Stimulated activated CD4-positive, alpha-beta T cell treated with anti-CD3 and anti-CD28 coated beads, Interleukin-1b, Interleukin-23, amount 100 ng/mL, for 4 hours (primary cell): Measurements from ENCODE around the gene PCSK9.
"Not testable (repeated sequence)": the region's sequence is repeated elsewhere in the genome, so short reads cannot be mapped to it uniquely, and the experiment has no call there.

ENCODE experiments used
- DNase-seq, 2 donors: peaks; one replicate each; pipeline ENCODE4 v3.0.0-alpha.2; 2020; ENCODE audit warnings: low read depth in 2 of 2

PCSK9 gene

GRCh38 chr1:55010194-55010886 lies 29.0 kb upstream of the PCSK9 start:
- DNase-seq: no peak

GRCh38 chr1:55010887-55011217 lies 28.5 kb upstream of the PCSK9 start:
- DNase-seq: no peak

DNA sequence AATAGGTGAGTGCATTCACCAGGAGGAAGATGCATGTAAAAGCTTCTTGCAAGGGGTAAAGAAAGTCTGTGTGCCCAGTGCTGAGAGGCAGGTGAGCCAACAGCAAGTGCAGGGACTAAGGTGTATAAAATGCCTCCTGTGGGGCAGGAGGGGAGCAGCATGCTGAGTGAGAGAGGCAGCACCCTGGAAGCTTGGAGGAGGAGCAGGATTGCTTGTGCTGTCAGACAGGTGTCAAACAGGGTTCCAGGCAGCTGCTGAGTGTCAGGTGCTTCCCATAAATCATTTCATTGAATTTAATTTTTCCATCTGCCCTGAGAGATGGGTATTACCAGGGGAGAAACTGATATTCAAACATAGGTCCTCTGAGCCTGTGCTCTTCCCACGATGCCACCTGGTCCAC lies 26.7 kb upstream of the PCSK9 start:
- no peak for DNase-seq

- no peak for DNase-seq
Measured at GRCh38 chr1:55015123-55015522, 24.2 kb upstream of the PCSK9 start.

GRCh38 chr1:55015731-55016620 lies 23.4 kb upstream of the PCSK9 start:
- no peak for DNase-seq

DNA sequence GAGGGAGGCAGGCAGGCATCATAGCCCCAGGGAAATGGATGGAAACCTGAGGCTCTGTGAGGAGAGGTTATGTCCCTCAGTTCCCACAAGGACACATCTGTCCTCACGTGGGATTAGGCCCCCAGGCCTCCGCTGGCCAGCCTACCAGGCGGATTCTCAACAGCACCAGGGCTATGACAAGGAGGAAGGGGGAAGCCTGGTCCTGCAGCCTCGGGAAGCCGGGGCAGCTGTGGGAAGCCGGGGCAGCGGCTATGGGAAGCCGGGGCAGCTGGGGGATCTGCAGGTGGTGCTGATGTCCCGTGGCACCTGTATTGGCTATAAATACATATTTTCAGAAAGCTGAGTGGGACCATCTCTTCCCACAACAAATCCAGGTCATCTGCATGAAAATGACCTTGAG lies 21.0 kb upstream of the PCSK9 start:
- no peak for DNase-seq

DNA sequence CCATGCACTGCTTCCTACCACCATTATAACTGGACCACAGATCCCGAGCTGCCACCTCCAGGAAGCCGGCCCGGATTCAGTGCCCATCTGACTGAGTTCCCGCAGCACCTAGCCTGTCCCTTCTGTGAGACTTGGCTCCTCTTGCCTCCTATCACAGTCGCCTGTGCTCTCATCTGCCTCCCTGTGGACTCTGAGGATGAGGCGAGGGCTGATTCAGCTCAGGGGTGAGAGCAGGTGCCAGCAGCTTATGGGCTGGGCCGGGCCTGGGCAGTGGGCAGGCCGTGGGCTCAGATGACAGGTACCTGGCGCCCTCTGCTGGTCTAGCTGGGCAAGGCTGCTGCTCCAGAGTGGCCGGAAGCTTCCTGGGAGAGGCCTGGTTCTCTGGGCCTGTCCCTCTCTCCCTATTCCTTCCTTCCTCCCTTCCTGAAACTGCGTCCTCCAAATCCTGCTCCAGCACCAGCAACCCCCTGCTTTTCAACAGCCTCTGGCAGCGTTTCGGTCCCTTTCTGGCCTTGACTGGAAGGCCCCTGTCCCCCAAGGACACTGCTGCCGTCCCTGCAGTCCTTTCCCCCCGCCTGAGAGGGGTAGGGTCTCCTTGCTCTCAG lies 17.3 kb upstream of the PCSK9 start:
- DNase-seq: peak; percentile 47 to 58

DNA sequence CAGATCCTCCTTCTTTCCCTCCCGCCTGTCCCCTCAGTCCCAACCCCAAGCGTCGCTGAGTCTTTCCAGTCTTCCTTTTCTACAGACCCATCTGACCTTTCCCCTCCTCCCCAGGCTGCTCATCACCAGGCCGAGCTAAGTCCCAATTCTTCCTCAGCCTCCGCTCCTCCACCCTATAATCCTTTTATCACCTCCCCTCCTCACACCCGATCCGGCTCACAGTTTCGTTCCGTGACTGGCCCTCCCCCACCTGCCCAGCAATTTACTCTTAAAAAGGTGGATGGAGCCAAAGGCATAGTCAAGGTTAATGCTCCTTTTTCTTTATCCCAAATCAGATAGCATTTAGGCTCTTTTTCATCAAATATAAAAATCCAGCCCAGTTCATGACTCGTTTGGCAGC lies 15.2 kb upstream of the PCSK9 start:
- DNase-seq: not testable (repeated sequence)

DNA sequence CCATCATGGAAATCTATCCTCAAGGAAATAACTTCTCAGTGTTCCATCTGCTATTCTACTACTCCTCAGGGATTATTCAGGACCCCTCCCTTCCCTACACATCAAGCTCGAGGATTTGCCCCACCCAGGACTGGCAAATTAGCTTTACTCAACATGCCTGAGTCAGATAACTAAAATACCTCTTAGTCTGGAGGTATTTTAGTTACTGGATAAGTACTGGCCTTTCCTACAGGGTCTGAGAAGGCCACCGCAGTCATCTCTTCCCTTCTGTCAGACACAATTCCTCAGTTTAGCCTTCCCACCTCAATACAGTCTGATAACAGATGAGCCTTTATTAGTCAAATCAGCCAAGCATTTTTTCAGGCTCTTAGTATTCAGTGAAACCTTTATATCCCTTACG lies 12.7 kb upstream of the PCSK9 start:
- DNase-seq: not testable (repeated sequence)

- not testable (repeated sequence) for DNase-seq
Measured at GRCh38 chr1:55031098-55031497, 8.2 kb upstream of the PCSK9 start.

DNA sequence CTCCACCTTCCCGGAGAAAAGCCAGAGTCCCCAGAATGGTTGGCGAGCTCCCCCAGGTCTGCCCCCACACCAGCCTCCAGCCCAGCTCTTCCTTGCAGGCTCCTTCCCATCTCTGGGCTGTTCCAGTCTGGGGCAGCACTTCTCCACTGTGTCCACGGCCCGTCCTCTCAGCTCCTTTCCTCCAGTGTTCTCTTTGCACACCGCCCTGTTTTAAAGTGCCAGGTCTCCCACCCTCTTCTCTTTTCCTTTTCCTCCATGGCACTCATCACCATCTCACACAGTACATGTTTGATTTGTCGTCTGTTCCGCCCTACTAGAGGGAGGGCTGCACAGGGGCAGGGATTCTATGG lies 6.1 kb upstream of the PCSK9 start:
- DNase-seq: no peak

GRCh38 chr1:55034476-55035133 lies 4.7 kb upstream of the PCSK9 start:
- no peak for DNase-seq

- DNase-seq: no peak
Measured at GRCh38 chr1:55035904-55036303, 3.4 kb upstream of the PCSK9 start.

DNA sequence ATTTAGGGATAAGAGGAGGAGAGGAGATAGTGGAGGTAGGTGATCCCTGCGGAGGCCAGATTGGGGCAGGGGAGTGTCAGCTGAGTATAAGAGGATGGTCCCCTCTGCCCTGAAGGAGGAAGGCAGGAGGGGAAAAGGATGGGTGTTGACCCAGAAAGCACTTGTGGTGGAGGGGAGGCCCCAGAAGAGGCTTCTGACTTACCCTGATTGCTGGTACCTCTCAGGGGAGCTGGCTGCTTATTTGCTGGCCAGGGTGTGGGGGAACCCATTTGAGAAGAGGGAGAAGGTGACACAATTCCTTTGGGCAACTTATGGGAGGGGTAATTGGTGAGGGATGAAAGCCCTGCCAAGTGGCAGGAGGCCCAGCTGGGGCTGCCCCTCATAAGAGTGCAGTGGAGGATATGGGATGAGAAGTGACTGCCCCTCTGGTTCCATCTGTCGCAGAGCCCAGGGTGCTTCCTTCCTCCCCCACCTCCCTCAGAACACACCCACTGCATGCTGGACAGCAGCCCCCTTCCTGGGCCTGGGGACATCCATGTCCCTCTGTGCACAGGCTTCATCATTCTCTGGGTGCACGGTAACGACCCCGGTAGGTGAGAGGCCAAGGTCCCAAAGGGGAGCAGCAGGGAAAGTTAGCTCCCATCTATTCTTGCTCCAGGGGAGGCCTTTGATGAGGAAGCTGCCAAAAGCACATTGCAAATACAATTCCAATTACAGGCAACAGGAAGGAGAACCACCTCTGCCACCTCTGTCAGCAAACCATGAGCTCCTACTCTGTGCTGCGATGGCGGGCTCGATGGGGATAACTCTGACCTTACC lies 1.4 kb upstream of the PCSK9 start:
- no peak for DNase-seq

DNA sequence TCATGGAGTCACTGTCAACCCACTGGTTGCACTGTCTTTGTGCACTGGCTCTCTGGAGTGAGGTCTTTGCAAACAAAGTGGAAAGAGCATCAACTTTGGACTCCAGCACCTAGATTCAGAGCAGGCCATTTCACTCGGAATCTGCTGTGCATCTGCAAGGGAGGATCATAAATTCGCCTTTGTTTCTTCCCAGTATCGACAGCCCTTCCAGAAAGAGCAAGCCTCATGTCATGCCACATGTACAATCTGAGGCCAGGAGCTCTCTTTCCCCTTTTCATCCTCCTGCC lies 853 bp upstream of the PCSK9 start:
- no peak for DNase-seq

DNA sequence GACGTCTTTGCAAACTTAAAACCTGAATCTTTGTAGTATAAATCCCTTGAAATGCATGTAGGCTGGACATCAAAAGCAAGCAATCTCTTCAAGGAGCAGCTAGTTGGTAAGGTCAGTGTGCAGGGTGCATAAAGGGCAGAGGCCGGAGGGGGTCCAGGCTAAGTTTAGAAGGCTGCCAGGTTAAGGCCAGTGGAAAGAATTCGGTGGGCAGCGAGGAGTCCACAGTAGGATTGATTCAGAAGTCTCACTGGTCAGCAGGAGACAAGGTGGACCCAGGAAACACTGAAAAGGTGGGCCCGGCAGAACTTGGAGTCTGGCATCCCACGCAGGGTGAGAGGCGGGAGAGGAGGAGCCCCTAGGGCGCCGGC lies 390 bp upstream of the PCSK9 start:
- DNase-seq: no peak

- DNase-seq: no peak
Measured at GRCh38 chr1:55040083-55040932, 960 bp downstream of the PCSK9 start.

DNA sequence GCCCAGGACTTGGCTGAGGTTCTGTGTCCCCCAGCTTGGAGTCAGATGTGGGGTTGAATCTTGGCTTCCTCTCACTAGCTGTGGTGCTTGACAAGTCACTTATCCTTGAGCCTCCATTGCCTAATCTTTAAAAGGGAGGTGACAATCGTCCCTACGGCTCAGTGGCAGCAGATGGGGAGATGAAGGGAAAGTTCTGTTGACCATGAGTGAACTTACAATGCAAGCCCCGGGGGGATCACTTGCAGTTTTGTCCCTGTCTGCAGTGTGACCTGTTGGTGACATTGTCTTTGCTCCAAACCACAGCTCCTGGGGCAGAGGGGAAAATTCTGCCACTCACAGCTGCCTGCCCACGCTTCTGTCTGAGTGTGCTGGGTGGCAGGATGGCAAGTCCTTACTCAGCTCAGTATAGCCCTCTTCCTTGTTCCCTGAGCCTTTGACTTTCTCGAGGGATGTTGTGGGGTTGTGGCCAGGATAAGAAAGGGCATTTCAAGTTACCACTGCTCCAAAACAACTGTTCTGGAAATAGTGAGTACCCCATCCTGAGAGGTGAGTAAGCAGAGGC lies 1.7 kb downstream of the PCSK9 start:
- DNase-seq: no peak

DNA sequence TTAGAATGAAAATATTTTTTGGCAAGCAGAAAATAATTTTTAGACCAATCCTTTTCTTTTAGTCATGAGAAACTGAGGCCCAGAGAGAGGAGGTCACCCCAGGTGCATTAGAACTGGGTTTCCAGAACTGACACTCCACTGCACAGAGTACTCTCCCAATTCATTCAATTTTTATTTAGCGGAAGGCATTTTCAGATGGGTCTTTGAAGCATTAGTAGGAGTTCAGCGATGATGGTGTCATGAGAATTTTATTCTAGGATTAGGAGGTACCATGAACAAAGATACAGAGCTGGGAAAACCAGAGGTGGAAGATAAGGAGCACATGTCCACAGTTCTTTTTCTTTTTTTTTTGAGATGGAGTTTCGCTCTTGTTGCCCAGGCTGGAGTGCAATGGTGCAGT lies 2.3 kb downstream of the PCSK9 start:
- no peak for DNase-seq

DNA sequence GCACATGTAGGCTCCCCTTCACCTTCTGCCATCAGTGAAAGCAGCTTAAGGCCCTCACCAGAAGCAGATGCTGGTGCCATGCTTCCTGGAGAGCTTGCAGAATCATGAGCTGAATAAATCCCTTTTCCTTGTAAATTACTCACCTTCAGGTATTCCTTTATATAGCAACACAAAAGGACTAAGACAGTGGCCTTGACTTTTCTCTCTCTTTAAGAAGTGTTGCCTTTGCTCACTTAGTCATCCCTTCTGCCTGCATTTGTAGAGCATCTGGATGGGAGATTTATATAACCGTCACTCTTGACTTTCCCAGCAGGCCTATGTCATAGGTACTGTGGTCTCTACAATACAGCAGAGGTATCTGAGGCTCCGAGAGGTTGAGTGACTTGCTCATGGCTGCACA lies 3.7 kb downstream of the PCSK9 start:
- DNase-seq: no peak

DNA sequence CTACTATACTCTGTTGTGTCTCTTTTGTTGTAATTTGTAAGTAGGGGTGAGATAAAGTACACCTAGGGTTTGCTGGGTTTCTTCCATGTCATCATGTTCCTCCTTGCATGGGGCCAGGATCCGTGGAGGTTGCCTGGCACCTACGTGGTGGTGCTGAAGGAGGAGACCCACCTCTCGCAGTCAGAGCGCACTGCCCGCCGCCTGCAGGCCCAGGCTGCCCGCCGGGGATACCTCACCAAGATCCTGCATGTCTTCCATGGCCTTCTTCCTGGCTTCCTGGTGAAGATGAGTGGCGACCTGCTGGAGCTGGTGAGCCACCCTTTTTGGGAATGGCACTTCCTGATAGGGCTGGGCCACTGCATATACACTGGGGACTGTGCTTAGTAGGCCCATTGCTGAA lies 4.4 kb downstream of the PCSK9 start:
- DNase-seq: no peak
